Measurements from ENCODE around the gene NHS.
"Not testable (repeated sequence)": the region's sequence is repeated elsewhere in the genome, so short reads cannot be mapped to it uniquely, and the experiment has no call there.

The NHS gene

GRCh38 chrX:17500145-17500579 lies 125.2 kb downstream of the NHS start:
- no peak for DNase-seq
- Histone ChIP-seq H3K27me3 (no peaks in the 10 kb centered on the region), H3K4me1 (no peaks in the 10 kb centered on the region), H3K9me3 (no peaks in the 10 kb centered on the region), H3K36me3 (no peaks in the 10 kb centered on the region), H3K4me3 (ENCODE audit: low read depth, low read length) (no peak overlapping the region)
- no peak for TF ChIP-seq CTCF (IDR thresholded peaks at IDR 0.05; ENCODE audit: low read depth, low read length)

GRCh38 chrX:17501746-17502145 lies 126.7 kb downstream of the NHS start:
- no peak for TF ChIP-seq CTCF (IDR thresholded peaks at IDR 0.05; ENCODE audit: low read depth, low read length)
- Histone ChIP-seq H3K36me3 (no peaks in the 10 kb centered on the region), H3K9me3 (no peaks in the 10 kb centered on the region), H3K27me3 (no peaks in the 10 kb centered on the region), H3K4me3 (ENCODE audit: low read depth, low read length) (no peak overlapping the region), H3K4me1 (no peaks in the 10 kb centered on the region)
- no peak for DNase-seq

- H3K27me3 ChIP-seq; H3K9me3 ChIP-seq; H3K4me1 ChIP-seq; H3K4me3 ChIP-seq (ENCODE audit: low read depth, low read length); H3K36me3 ChIP-seq; DNase-seq: not testable (repeated sequence)
Measured at GRCh38 chrX:17506352-17506751, 131.4 kb downstream of the NHS start.

- no peaks in the 10 kb centered on the region for H3K27me3 ChIP-seq
- TF ChIP-seq CTCF (IDR thresholded peaks at IDR 0.05; ENCODE audit: low read depth, low read length): no peak
- H3K36me3 ChIP-seq: no peaks in the 10 kb centered on the region
- H3K4me1 ChIP-seq: no peaks in the 10 kb centered on the region
- H3K4me3 ChIP-seq (ENCODE audit: low read depth, low read length): no peak overlapping the region
- no peaks in the 10 kb centered on the region for H3K9me3 ChIP-seq
- DNase-seq: no peak
Measured at GRCh38 chrX:17511556-17511955, 136.6 kb downstream of the NHS start.

- Histone ChIP-seq H3K27me3 (no peaks in the 10 kb centered on the region), H3K4me3 (ENCODE audit: low read depth, low read length) (no peak overlapping the region), H3K4me1 (no peaks in the 10 kb centered on the region), H3K36me3 (no peaks in the 10 kb centered on the region), H3K9me3 (no peaks in the 10 kb centered on the region)
- DNase-seq: no peak
- no peak for TF ChIP-seq CTCF (IDR thresholded peaks at IDR 0.05; ENCODE audit: low read depth, low read length)
Measured at GRCh38 chrX:17519358-17519757, 144.4 kb downstream of the NHS start.

GRCh38 chrX:17520016-17520615 lies 145.1 kb downstream of the NHS start:
- Histone ChIP-seq H3K36me3 (no peaks in the 10 kb centered on the region), H3K9me3 (no peaks in the 10 kb centered on the region), H3K27me3 (no peaks in the 10 kb centered on the region), H3K4me3 (ENCODE audit: low read depth, low read length) (no peak overlapping the region), H3K4me1 (no peaks in the 10 kb centered on the region)
- no peak for DNase-seq
- no peak for TF ChIP-seq CTCF (IDR thresholded peaks at IDR 0.05; ENCODE audit: low read depth, low read length)

Measured in BE2C (cell line).